ENCODE measurements around the gene NR2C1. TPM values are rescaled to one million over a fixed set of nuclear protein-coding genes. Genes with fewer than 3 reads are reported as not detected.
A peak's percentile ranks its signal among the peaks of the same experiment; 100 is the strongest.

The NR2C1 gene
- total and polyA plus RNA-seq, 2 donors from 2014 or later, result 26.6 to 31.1 TPM

- FAIRE-seq (no peak), DNase-seq (peak in 2 of 5 donors; percentile 32 to 55)
- Histone ChIP-seq H3K9me3 (ENCODE audit: control insufficient read depth in 2 of 3, insufficient read depth in 1 of 3, low read length in 3 of 3) (no peaks in the 10 kb centered on the region), H3K4me1 (ENCODE audit: control insufficient read depth in 2 of 3, insufficient read depth in 2 of 3, low read depth in 1 of 3, low read length in 3 of 3) (peaks cover 0 to 3% (median 0%) of the 10 kb centered on the region in 3 donors), H3K36me3 (ENCODE audit: control insufficient read depth in 2 of 3, insufficient read depth in 3 of 3, low read length in 3 of 3) (no peaks in the 10 kb centered on the region), H3K9ac (ENCODE audit: low read length in 3 of 3) (peak overlapping the region in 1 of 3 donors; percentile 63), H3K27me3 (ENCODE audit: control insufficient read depth, insufficient read depth, low read length) (no peaks in the 10 kb centered on the region), H3K27ac (ENCODE audit: low read depth in 2 of 2, low read length in 2 of 2) (no peak overlapping the region), H3K4me3 (ENCODE audit: low read length in 3 of 3) (peak overlapping the region; percentile 83 to 88 (median 85))
- TF ChIP-seq CTCF (IDR thresholded peaks at IDR 0.05; ENCODE audit: borderline replicate concordance, extremely low read depth, insufficient read depth), result peak; percentile 85
- intact Hi-C loops (cut with DNase I), result no loop called here
Measured at GRCh38 chr12:95073698-95074520, 491 bp upstream of the NR2C1 start.

- Histone ChIP-seq H3K27ac (ENCODE audit: low read depth in 2 of 2, low read length in 2 of 2) (no peak overlapping the region), H3K4me3 (ENCODE audit: low read length in 3 of 3) (no peak overlapping the region), H3K36me3 (ENCODE audit: control insufficient read depth in 2 of 3, insufficient read depth in 3 of 3, low read length in 3 of 3) (peaks cover 2 to 13% (median 2%) of the 10 kb centered on the region in 3 donors), H3K4me1 (ENCODE audit: control insufficient read depth in 2 of 3, insufficient read depth in 2 of 3, low read depth in 1 of 3, low read length in 3 of 3) (peaks cover 0 to 3% (median 0%) of the 10 kb centered on the region in 3 donors), H3K27me3 (ENCODE audit: control insufficient read depth, insufficient read depth, low read length) (no peaks in the 10 kb centered on the region), H3K9me3 (ENCODE audit: control insufficient read depth in 2 of 3, insufficient read depth in 1 of 3, low read length in 3 of 3) (no peaks in the 10 kb centered on the region), H3K9ac (ENCODE audit: low read length in 3 of 3) (no peak overlapping the region)
- TF ChIP-seq CTCF (IDR thresholded peaks at IDR 0.05; ENCODE audit: borderline replicate concordance, extremely low read depth, insufficient read depth), result no peak
- FAIRE-seq (no peak), DNase-seq (no peak)
- intact Hi-C loops (cut with DNase I), result no loop called here
Measured at GRCh38 chr12:95070378-95070777, 3.0 kb downstream of the NR2C1 start.

GRCh38 chr12:95066091-95066855 is 7.1 kb downstream of the NR2C1 start:
- intact Hi-C loops (cut with DNase I), result no loop called here
- H3K4me3 ChIP-seq (ENCODE audit: low read length in 3 of 3), result no peak overlapping the region
- H3K4me1 ChIP-seq (ENCODE audit: control insufficient read depth in 2 of 3, insufficient read depth in 2 of 3, low read depth in 1 of 3, low read length in 3 of 3), result no peaks in the 10 kb centered on the region
- no peak for FAIRE-seq
- H3K9ac ChIP-seq (ENCODE audit: low read length in 3 of 3), result no peak overlapping the region
- peaks cover 4 to 26% (median 10%) of the 10 kb centered on the region in 3 donors for H3K36me3 ChIP-seq (ENCODE audit: control insufficient read depth in 2 of 3, insufficient read depth in 3 of 3, low read length in 3 of 3)
- H3K9me3 ChIP-seq (ENCODE audit: control insufficient read depth in 2 of 3, insufficient read depth in 1 of 3, low read length in 3 of 3), result no peaks in the 10 kb centered on the region
- H3K27me3 ChIP-seq (ENCODE audit: control insufficient read depth, insufficient read depth, low read length), result no peaks in the 10 kb centered on the region
- no peak for TF ChIP-seq CTCF (IDR thresholded peaks at IDR 0.05; ENCODE audit: borderline replicate concordance, extremely low read depth, insufficient read depth)
- no peak overlapping the region for H3K27ac ChIP-seq (ENCODE audit: low read depth in 2 of 2, low read length in 2 of 2)
- DNase-seq, result no peak

Measured in kidney (tissue), 14 donors.